ENCODE results near the gene SRMS.

The SRMS gene

GRCh38 chr20:63557481-63557891, 9.9 kb upstream of the SRMS start:
- TF ChIP-seq, protein P1, sequence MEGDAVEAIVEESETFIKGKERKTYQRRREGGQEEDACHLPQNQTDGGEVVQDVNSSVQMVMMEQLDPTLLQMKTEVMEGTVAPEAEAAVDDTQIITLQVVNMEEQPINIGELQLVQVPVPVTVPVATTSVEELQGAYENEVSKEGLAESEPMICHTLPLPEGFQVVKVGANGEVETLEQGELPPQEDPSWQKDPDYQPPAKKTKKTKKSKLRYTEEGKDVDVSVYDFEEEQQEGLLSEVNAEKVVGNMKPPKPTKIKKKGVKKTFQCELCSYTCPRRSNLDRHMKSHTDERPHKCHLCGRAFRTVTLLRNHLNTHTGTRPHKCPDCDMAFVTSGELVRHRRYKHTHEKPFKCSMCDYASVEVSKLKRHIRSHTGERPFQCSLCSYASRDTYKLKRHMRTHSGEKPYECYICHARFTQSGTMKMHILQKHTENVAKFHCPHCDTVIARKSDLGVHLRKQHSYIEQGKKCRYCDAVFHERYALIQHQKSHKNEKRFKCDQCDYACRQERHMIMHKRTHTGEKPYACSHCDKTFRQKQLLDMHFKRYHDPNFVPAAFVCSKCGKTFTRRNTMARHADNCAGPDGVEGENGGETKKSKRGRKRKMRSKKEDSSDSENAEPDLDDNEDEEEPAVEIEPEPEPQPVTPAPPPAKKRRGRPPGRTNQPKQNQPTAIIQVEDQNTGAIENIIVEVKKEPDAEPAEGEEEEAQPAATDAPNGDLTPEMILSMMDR (IDR thresholded peaks at IDR 0.05; ENCODE audit: insufficient read depth, low read depth, low read length, missing control alignments) = no peak
- DNase-seq (ENCODE audit: low read depth) = no peak
- H3K4me3 ChIP-seq (ENCODE audit: low read depth, low read length) = no peak overlapping the region

GRCh38 chr20:63556873-63557478, 9.4 kb upstream of the SRMS start:
- no peak overlapping the region for H3K4me3 ChIP-seq (ENCODE audit: low read depth, low read length)
- no peak for DNase-seq (ENCODE audit: low read depth)
- TF ChIP-seq, protein P1 (IDR thresholded peaks at IDR 0.05; ENCODE audit: insufficient read depth, low read depth, low read length, missing control alignments) = no peak

- no peak for DNase-seq (ENCODE audit: low read depth)
- TF ChIP-seq, protein P1 (IDR thresholded peaks at IDR 0.05; ENCODE audit: insufficient read depth, low read depth, low read length, missing control alignments) = no peak
Observed at GRCh38 chr20:63555661-63556381, 8.3 kb upstream of the SRMS start.

DNA sequence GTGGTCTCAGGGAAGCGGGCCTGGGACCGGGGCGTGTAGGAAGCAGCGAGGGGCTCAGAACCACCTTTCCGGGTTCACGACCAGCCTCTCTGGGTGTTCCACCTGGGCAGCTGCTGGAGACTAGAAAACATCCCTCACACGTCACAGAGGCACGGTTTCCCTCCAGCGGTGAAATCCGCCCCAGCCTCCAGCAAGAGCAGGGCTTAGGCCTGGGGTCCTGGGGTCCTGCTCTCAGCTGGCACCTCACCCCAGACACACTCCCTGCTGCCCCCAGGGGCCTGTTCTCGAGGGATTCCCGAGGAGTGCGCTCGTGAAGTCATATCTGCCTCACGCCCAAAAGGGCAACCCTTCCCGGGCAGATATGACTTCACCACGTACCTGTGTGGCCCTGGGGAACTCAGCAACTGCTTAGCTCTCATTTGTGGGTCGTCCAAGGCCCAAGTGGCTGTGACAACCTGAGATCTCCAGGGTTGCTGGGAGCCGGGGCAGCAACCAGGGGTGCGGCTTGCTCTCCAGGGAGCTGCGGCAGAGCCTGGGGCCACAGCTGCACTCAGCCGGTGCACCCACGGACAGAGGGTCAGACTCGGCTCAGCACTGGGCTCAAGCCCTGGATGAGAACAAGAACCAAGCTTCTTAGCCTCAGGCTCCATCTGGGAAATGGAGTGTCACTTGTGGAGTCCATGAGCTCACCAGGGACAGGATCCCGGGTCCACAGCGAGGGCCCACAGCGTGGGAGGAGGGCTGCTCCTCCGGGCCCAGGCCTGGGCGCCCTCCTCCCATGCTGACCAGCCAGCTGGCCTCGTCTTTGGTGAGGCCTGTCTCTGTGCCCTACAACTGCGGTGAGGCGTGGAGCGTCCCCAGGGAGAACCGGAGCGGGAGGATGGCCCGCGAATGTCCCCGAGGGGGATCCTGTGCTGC, 7.1 kb upstream of the SRMS start:
- DNase-seq (ENCODE audit: low read depth) = peak; percentile 75

More at GRCh38 chr20:63555661-63556381, 8.3 kb upstream of the SRMS start:
- H3K4me3 ChIP-seq (ENCODE audit: low read depth, low read length) = no peak overlapping the region

DNA sequence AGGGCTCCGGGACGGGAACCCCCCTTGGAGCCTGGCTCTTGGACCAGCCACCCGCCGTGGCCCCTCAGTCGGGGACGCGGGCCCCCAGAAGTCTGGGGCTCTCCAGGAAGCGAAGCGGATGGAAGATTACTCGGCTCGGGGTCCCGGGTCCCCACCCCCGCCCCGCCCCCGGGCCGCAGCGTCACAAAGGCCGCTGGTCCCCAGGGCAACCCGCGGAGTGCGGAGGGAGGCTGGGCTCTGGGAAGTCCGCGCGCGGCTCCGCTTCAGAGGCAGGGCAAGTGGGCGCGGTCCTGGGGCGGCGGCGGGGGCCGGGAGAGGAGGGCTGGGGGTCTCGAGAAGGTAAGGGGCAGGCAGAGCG, 6.4 kb upstream of the SRMS start, which contains the start of gene FNDC11:
FNDC11 (plus strand) TSS at position 227 of the 358 bp plus-strand sequence. CDS start 1,505 bp downstream, outside the sequence.
- TF ChIP-seq, protein P1 (IDR thresholded peaks at IDR 0.05; ENCODE audit: insufficient read depth, low read depth, low read length, missing control alignments) = no peak
- H3K4me3 ChIP-seq (ENCODE audit: low read depth, low read length) = peak within 1 kb of the TSS; percentile 65
- peak; percentile 45 for DNase-seq (ENCODE audit: low read depth)

More for the DNA sequence above, 7.1 kb upstream of the SRMS start:
- H3K4me3 ChIP-seq (ENCODE audit: low read depth, low read length) = peak overlapping the region; percentile 65
- TF ChIP-seq, protein P1 (IDR thresholded peaks at IDR 0.05; ENCODE audit: insufficient read depth, low read depth, low read length, missing control alignments) = no peak

- TF ChIP-seq, protein P1 (IDR thresholded peaks at IDR 0.05; ENCODE audit: insufficient read depth, low read depth, low read length, missing control alignments) = no peak
- peak overlapping the region; percentile 65 for H3K4me3 ChIP-seq (ENCODE audit: low read depth, low read length)
- peak; percentile 94 for DNase-seq (ENCODE audit: low read depth)
Observed at GRCh38 chr20:63553251-63553932, 5.8 kb upstream of the SRMS start.

All from GM12865 (cell line).